HepG2 (cell line): ENCODE results near the gene UBASH3A. TPM values are rescaled to one million over a fixed set of nuclear protein-coding genes. Genes with fewer than 3 reads are reported as not detected.

Source experiments
- ARNT2 ChIP-seq: sonication (generic); formaldehyde crosslinking; IDR thresholded peaks from 2 replicates; pipeline ENCODE4 v1.8.0; 2022; ENCODE audit warnings: mild to moderate bottlenecking, low read depth, missing genetic modification reagents, moderate library complexity
- ATRX ChIP-seq: sonication (generic); formaldehyde crosslinking; IDR thresholded peaks from 2 replicates; pipeline ENCODE4 v1.4.0; 2020; ENCODE audit warnings: missing genetic modification reagents, borderline replicate concordance
- BRCA1 ChIP-seq: sonication (generic); formaldehyde crosslinking; IDR thresholded peaks from 2 replicates; pipeline ENCODE4 v1.4.0; 2020; ENCODE audit warnings: missing genetic modification reagents
- CBFB ChIP-seq: sonication (generic); formaldehyde crosslinking; IDR thresholded peaks from 2 replicates; pipeline ENCODE4 v1.4.0; 2020; ENCODE audit warnings: missing genetic modification reagents
- CBX2 ChIP-seq, 2 experiments: fragments of 200-600 bp in 1 of 2; sonication (generic); formaldehyde crosslinking in 1 of 2; IDR thresholded peaks; 2 replicates each; pipeline versions ENCODE4 v1.7.0 to v1.8.1; 2018 to 2022; ENCODE audit warnings: low read depth in 2 of 2, low read length in 1 of 2, mild to moderate bottlenecking in 1 of 2, missing genetic modification reagents in 1 of 2
- FOSL1 ChIP-seq: sonication (generic); formaldehyde crosslinking; IDR thresholded peaks from 2 replicates; pipeline ENCODE4 v1.9.0; 2021; ENCODE audit warnings: missing genetic modification reagents, borderline replicate concordance
- HNRNPLL ChIP-seq: fragments of 200-400 bp; formaldehyde crosslinking; IDR thresholded peaks from 2 replicates; pipeline ENCODE4 v1.6.1; 2017; ENCODE audit warnings: mild to moderate bottlenecking, low read depth, low read length; ENCODE audit not compliant: poor library complexity, severe bottlenecking
- KAT8 ChIP-seq: IDR thresholded peaks from 2 replicates; pipeline ENCODE4 v1.6.1; 2016; ENCODE audit warnings: missing genetic modification reagents, missing compliant biosample characterization
- KDM2A ChIP-seq: sonication (generic); formaldehyde crosslinking; IDR thresholded peaks from 2 replicates; pipeline ENCODE4 v1.4.0; 2020; ENCODE audit warnings: low read depth, missing genetic modification reagents, borderline replicate concordance
- KLF9 ChIP-seq: IDR thresholded peaks from 2 replicates; pipeline ENCODE4 v1.6.1; 2016; ENCODE audit warnings: low read depth
- PHF21A ChIP-seq: sonication (generic); formaldehyde crosslinking; IDR thresholded peaks from 2 replicates; pipeline ENCODE4 v1.5.0; 2020; ENCODE audit warnings: mild to moderate bottlenecking, missing genetic modification reagents
- POLR2G ChIP-seq: fragments of 200-400 bp; formaldehyde crosslinking; IDR thresholded peaks from 2 replicates; pipeline ENCODE4 v1.6.1; 2018; ENCODE audit warnings: mild to moderate bottlenecking, low read depth, low read length, moderate library complexity
- PRDM10 ChIP-seq: sonication (generic); formaldehyde crosslinking; IDR thresholded peaks from 2 replicates; pipeline ENCODE4 v1.4.0; 2020; ENCODE audit warnings: low read depth, missing genetic modification reagents
- SMAD3 ChIP-seq: sonication (generic); formaldehyde crosslinking; IDR thresholded peaks from 2 replicates; pipeline ENCODE4 v1.4.0; 2020; ENCODE audit warnings: missing genetic modification reagents
- TAF1 ChIP-seq: sonication (generic); formaldehyde crosslinking; IDR thresholded peaks from 2 replicates; pipeline ENCODE4 v1.4.0; 2020; ENCODE audit warnings: missing genetic modification reagents
- TSC22D2 ChIP-seq: sonication (generic); formaldehyde crosslinking; IDR thresholded peaks from 2 replicates; pipeline ENCODE4 v1.5.1; 2020; ENCODE audit warnings: missing genetic modification reagents, mild to moderate bottlenecking, borderline replicate concordance
- XBP1 ChIP-seq: sonication (generic); formaldehyde crosslinking; IDR thresholded peaks from 2 replicates; pipeline ENCODE4 v1.5.0; 2020; ENCODE audit warnings: missing genetic modification reagents
- ZBTB10 ChIP-seq: sonication (generic); formaldehyde crosslinking; IDR thresholded peaks from 2 replicates; pipeline ENCODE4 v1.4.0; 2020; ENCODE audit warnings: missing genetic modification reagents, borderline replicate concordance
- ZNF180 ChIP-seq: sonication (generic); formaldehyde crosslinking; IDR thresholded peaks from 2 replicates; pipeline ENCODE4 v1.4.0; 2020; ENCODE audit warnings: low read depth, missing genetic modification reagents, borderline replicate concordance
- ZNF292 ChIP-seq: sonication (generic); formaldehyde crosslinking; IDR thresholded peaks from 2 replicates; pipeline ENCODE4 v1.8.1; 2022; ENCODE audit warnings: mild to moderate bottlenecking, low read depth, missing genetic modification reagents, borderline replicate concordance
- ZNF383 ChIP-seq: sonication (generic); formaldehyde crosslinking; IDR thresholded peaks from 2 replicates; pipeline ENCODE4 v1.4.0; 2020; ENCODE audit warnings: missing genetic modification reagents, mild to moderate bottlenecking, borderline replicate concordance
- ZNF430 ChIP-seq: sonication (generic); formaldehyde crosslinking; IDR thresholded peaks from 2 replicates; pipeline ENCODE4 v1.9.0; 2021; ENCODE audit warnings: mild to moderate bottlenecking, missing genetic modification reagents
- ZNF451 ChIP-seq: sonication (generic); formaldehyde crosslinking; IDR thresholded peaks from 2 replicates; pipeline ENCODE4 v1.5.0; 2020; ENCODE audit warnings: mild to moderate bottlenecking, missing genetic modification reagents
- ZNF782 ChIP-seq: sonication (generic); formaldehyde crosslinking; IDR thresholded peaks from 2 replicates; pipeline ENCODE4 v1.4.0; 2020; ENCODE audit warnings: missing genetic modification reagents, mild to moderate bottlenecking, borderline replicate concordance
- polyA plus RNA-seq, 8 experiments: library from polyadenylated mRNA; depleted of rRNA in 3 of 8; stranded (reverse) in 7 of 8; unstranded in 1 of 8; fragments of >200 nt; fragmentation: Illumina TruSeq in 4 of 8; extraction: Trizol in 4 of 8; gene quantifications; 2 replicates each; pipeline versions ENCODE4 v1.2.1 to v1.2.3, GENCODE V29; 2011 to 2016; ENCODE audit warnings: low read depth in 4 of 8, missing spikeins in 1 of 8, mixed read lengths in 1 of 8; ENCODE audit not compliant: insufficient read depth in 1 of 8
- total RNA-seq, 5 experiments: library from RNA; depleted of rRNA; stranded (reverse); fragments of >200 nt; fragmentation: Illumina TruSeq; extraction: Trizol; gene quantifications; 2 replicates each; pipeline ENCODE4 v1.2.3, GENCODE V29; 2016; ENCODE audit warnings: low read depth in 1 of 5

UBASH3A gene
- total and polyA plus RNA-seq, 2 of the 13 experiments (the other 11 are each of a cell fraction or from before 2014, with no cell fraction given), result not detected

- peak; percentile 74 for TF ChIP-seq PHF21A (CRISPR knock-in tag)
- peak; percentile 79; the same call in 1 of the 2 replicates for TF ChIP-seq ZNF430 (CRISPR knock-in tag)
- no peak; the same call in 1 of the 2 replicates for TF ChIP-seq TSC22D2 (CRISPR knock-in tag)
- no peak for TF ChIP-seq ZNF180 (CRISPR knock-in tag)
- no peak for TF ChIP-seq PRDM10 (CRISPR knock-in tag)
- no peak for TF ChIP-seq ZNF451 (CRISPR knock-in tag)
- no peak for TF ChIP-seq ATRX (CRISPR knock-in tag)
- peak; percentile 81 for TF ChIP-seq SMAD3 (CRISPR knock-in tag)
- no peak for TF ChIP-seq XBP1 (CRISPR knock-in tag)
- TF ChIP-seq TAF1 (CRISPR knock-in tag), result no peak
- TF ChIP-seq POLR2G, result peak; percentile 56
- TF ChIP-seq ZNF383, result no peak
- 0 out of 2 replicates have a peak, but pooled peaks have one; percentile 3 for TF ChIP-seq FOSL1 (CRISPR knock-in tag)
- peak; percentile 65; the same call in 1 of the 2 replicates for TF ChIP-seq ZNF292
- TF ChIP-seq KDM2A (CRISPR knock-in tag), result peak; percentile 66
- TF ChIP-seq KAT8 (CRISPR knock-in tag), result peak; percentile 76
- no peak for TF ChIP-seq BRCA1 (CRISPR knock-in tag)
- TF ChIP-seq HNRNPLL, result peak; percentile 32
- TF ChIP-seq ZBTB10 (CRISPR knock-in tag), result peak; percentile 80; the same call in 1 of the 2 replicates
- peak; percentile 71 for TF ChIP-seq CBFB (CRISPR knock-in tag)
- no peak for TF ChIP-seq KLF9 (CRISPR knock-in tag)
- TF ChIP-seq ARNT2 (CRISPR knock-in tag), result no peak
- TF ChIP-seq CBX2 (IDR thresholded peaks at IDR 0.05; ENCODE audit: low read depth, low read length), result no peak
- TF ChIP-seq CBX2 (CRISPR knock-in tag; IDR thresholded peaks at IDR 0.05; ENCODE audit: low read depth), result no peak
- no peak for TF ChIP-seq ZNF782 (CRISPR knock-in tag)
Measured at GRCh38 chr21:42386034-42386591, 17.6 kb upstream of the UBASH3A start (continued).
